GM21786 (cell line): ENCODE data around the gene TNPO1.
A peak's percentile ranks its signal among the peaks of the same experiment; 100 is the strongest.
"Not testable (repeated sequence)": the region's sequence is repeated elsewhere in the genome, so short reads cannot be mapped to it uniquely, and the experiment has no call there.

ENCODE experiments used
- ATAC-seq: cut with Tn5 transposase; IDR thresholded peaks from one replicate; pipeline ENCODE4 v1.9.1; 2021; ENCODE audit not compliant: unreplicated experiment

TNPO1 gene

GRCh38 chr5:72925336-72926010 lies 109.0 kb downstream of the TNPO1 start:
- no peak for ATAC-seq

GRCh38 chr5:72932686-72933085 lies 116.2 kb downstream of the TNPO1 start:
- not testable (repeated sequence) for ATAC-seq

- ATAC-seq: not testable (repeated sequence)
These were observed 118.7 kb downstream of the TNPO1 start for GRCh38 chr5:72934953-72935725.

- ATAC-seq: no peak
These were observed 120.4 kb downstream of the TNPO1 start for GRCh38 chr5:72936893-72937292.

- ATAC-seq: no peak
These were observed 121.1 kb downstream of the TNPO1 start for GRCh38 chr5:72937517-72938061.

GRCh38 chr5:72938206-72938605 lies 121.7 kb downstream of the TNPO1 start:
- ATAC-seq: no peak

GRCh38 chr5:72940082-72940481 lies 123.6 kb downstream of the TNPO1 start:
- ATAC-seq: no peak

- no peak for ATAC-seq
These were observed 126.8 kb downstream of the TNPO1 start for GRCh38 chr5:72943307-72943706.

- no peak for ATAC-seq
These were observed 131.0 kb downstream of the TNPO1 start for GRCh38 chr5:72947498-72947897.

- ATAC-seq: no peak
These were observed 133.0 kb downstream of the TNPO1 start for GRCh38 chr5:72949481-72949880.

GRCh38 chr5:72951671-72952468 lies 135.4 kb downstream of the TNPO1 start:
- ATAC-seq: no peak

GRCh38 chr5:72954389-72954788 lies 137.9 kb downstream of the TNPO1 start:
- no peak for ATAC-seq

- peak; percentile 39 for ATAC-seq
These were observed 138.8 kb downstream of the TNPO1 start for GRCh38 chr5:72955143-72955767.

GRCh38 chr5:72955768-72956323 lies 139.4 kb downstream of the TNPO1 start, which contains the start of gene FCHO2:
FCHO2 (plus strand) TSS chr5:72956041; CDS start chr5:72956097, 56 bp downstream.
- ATAC-seq: peak; percentile 88

- peak; percentile 21 for ATAC-seq
These were observed 140.1 kb downstream of the TNPO1 start for GRCh38 chr5:72956324-72957140.

GRCh38 chr5:72957337-72957736 lies 140.9 kb downstream of the TNPO1 start:
- ATAC-seq: no peak

GRCh38 chr5:72959257-72959656 lies 142.8 kb downstream of the TNPO1 start:
- ATAC-seq: no peak
